K562 (cell line): ENCODE results near the gene CCR6. TPM values are rescaled to one million over a fixed set of nuclear protein-coding genes. Genes with fewer than 3 reads are reported as not detected.
A peak's percentile ranks its signal among the peaks of the same experiment; 100 is the strongest.

Experiments
- CTCF ChIP-seq, 3 experiments: IDR thresholded peaks in 2 of 3; conservative IDR thresholded peaks in 1 of 3; 2 replicates each; pipeline ENCODE4 v1.5.1; 2011 to 2012; ENCODE audit warnings: low read length in 3 of 3, mild to moderate bottlenecking in 3 of 3, control low read depth in 2 of 3, improper control_type of control experiment in 1 of 3, inconsistent platforms in 1 of 3, low read depth in 1 of 3, mixed read lengths in 1 of 3, moderate library complexity in 1 of 3; ENCODE audit not compliant: insufficient read depth in 2 of 3
- DMBX1 ChIP-seq: fragments of 250-450 bp; sonication (Bioruptor Pico); IDR thresholded peaks from 2 replicates; pipeline ENCODE4 v1.8.0; 2022; ENCODE audit warnings: inconsistent platforms, mild to moderate bottlenecking, moderate library complexity, borderline replicate concordance
- FOXK2 ChIP-seq, 2 experiments: fragments of 450-650 bp; IDR thresholded peaks in 1 of 2; conservative IDR thresholded peaks in 1 of 2; 2 replicates each; pipeline ENCODE4 v1.6.1; 2016; ENCODE audit warnings: low read depth in 2 of 2, mild to moderate bottlenecking in 1 of 2
- MCM2 ChIP-seq: fragments of 450-650 bp; IDR thresholded peaks from 2 replicates; pipeline ENCODE4 v1.6.1; 2017; ENCODE audit warnings: low read depth, mild to moderate bottlenecking
- MNT ChIP-seq, 2 experiments: fragments of 450-650 bp; conservative IDR thresholded peaks; 2 replicates each; pipeline ENCODE4 v1.6.1; 2017; ENCODE audit warnings: mild to moderate bottlenecking in 2 of 2, moderate library complexity in 2 of 2
- NCOA4 ChIP-seq: fragments of 450-650 bp; IDR thresholded peaks from 2 replicates; pipeline ENCODE4 v1.6.1; 2018; ENCODE audit warnings: mild to moderate bottlenecking; ENCODE audit not compliant: partially characterized antibody
- NFRKB ChIP-seq: fragments of 450-650 bp; IDR thresholded peaks from 2 replicates; pipeline ENCODE4 v1.6.1; 2016; ENCODE audit warnings: low read depth
- PRPF4 ChIP-seq: fragments of 200-400 bp; formaldehyde crosslinking; IDR thresholded peaks from one replicate; pipeline ENCODE4 v1.6.1; 2017; ENCODE audit warnings: low read length, low read depth, mild to moderate bottlenecking; ENCODE audit not compliant: insufficient read depth, poor library complexity, severe bottlenecking
- RBM22 ChIP-seq: fragments of 200-400 bp; formaldehyde crosslinking; IDR thresholded peaks from 2 replicates; pipeline ENCODE4 v1.6.1; 2018; ENCODE audit warnings: low read length, low read depth; ENCODE audit not compliant: poor library complexity, severe bottlenecking
- RERE ChIP-seq: sonication (generic); formaldehyde crosslinking; IDR thresholded peaks from 2 replicates; pipeline ENCODE4 v1.8.0; 2023; ENCODE audit warnings: missing genetic modification reagents, mild to moderate bottlenecking, borderline replicate concordance
- SRSF7 ChIP-seq: fragments of 200-400 bp; formaldehyde crosslinking; optimal IDR thresholded peaks from 2 replicates; pipeline ENCODE3; 2017; ENCODE audit warnings: mild to moderate bottlenecking, low read depth, low read length
- TCF7L2 ChIP-seq: fragments of 150-350 bp; IDR thresholded peaks from 2 replicates; pipeline ENCODE4 v1.6.1; 2016; ENCODE audit warnings: low read depth, mild to moderate bottlenecking, low read length, moderate library complexity
- THRB ChIP-seq: fragments of 450-650 bp; formaldehyde crosslinking; conservative IDR thresholded peaks from 2 replicates; pipeline ENCODE4 v1.4.0; 2022; ENCODE audit warnings: mild to moderate bottlenecking, missing genetic modification characterization
- ZNF511 ChIP-seq: sonication (generic); formaldehyde crosslinking; IDR thresholded peaks from 2 replicates; pipeline ENCODE4 v1.8.0; 2022; ENCODE audit warnings: mild to moderate bottlenecking, missing genetic modification reagents
- ZNF699 ChIP-seq: fragments of 250-450 bp; sonication (Bioruptor Pico); IDR thresholded peaks from 2 replicates; pipeline ENCODE4 v1.8.0; 2021; ENCODE audit warnings: mild to moderate bottlenecking, moderate library complexity; ENCODE audit not compliant: insufficient replicate concordance
- ZNF707 ChIP-seq: fragments of 250-450 bp; sonication (Bioruptor Pico); conservative IDR thresholded peaks from 2 replicates; pipeline ENCODE4 v1.8.0; 2022; ENCODE audit warnings: inconsistent platforms, mild to moderate bottlenecking, moderate library complexity
- polyA plus RNA-seq, 8 experiments: library from polyadenylated mRNA; depleted of rRNA in 4 of 8; stranded (reverse) in 5 of 8; unstranded in 3 of 8; fragments of >200 nt; fragmentation: Nextera tagmentation in 2 of 8; fragmentation: Illumina TruSeq in 1 of 8; extraction: Ambion mirVana in 2 of 8; extraction: Trizol in 1 of 8; gene quantifications; 2 replicates each; pipeline versions ENCODE4 v1.2.1 to v1.2.3, GENCODE V29; 2011 to 2014; ENCODE audit warnings: inconsistent platforms in 1 of 8, missing spikeins in 1 of 8
- total RNA-seq, 7 experiments: library from RNA; depleted of rRNA in 6 of 7; stranded (reverse); fragments of >200 nt in 6 of 7; fragmentation: Illumina TruSeq in 2 of 7; extraction: Trizol in 2 of 7; gene quantifications; 2 replicates each; pipeline versions ENCODE4 v1.2.1 to v1.2.3, GENCODE V29; 2011 to 2021; ENCODE audit warnings: low replicate concordance in 1 of 7

Gene CCR6
- total and polyA plus RNA-seq, 9 of the 15 experiments (the other 6 are each of a cell fraction or from before 2014, with no cell fraction given): not detected

GRCh38 chr6:167100241-167100674 lies 22.6 kb upstream of the CCR6 start (continued):
- TF ChIP-seq FOXK2 (conservative IDR thresholded peaks at IDR 0.05 in 1 of 2, IDR thresholded peaks at IDR 0.05 in 1 of 2; ENCODE audit: low read depth in 2 of 2) (no peak), RERE (CRISPR knock-in tag) (no peak), THRB (CRISPR knock-in tag) (no peak), NCOA4 (no peak), DMBX1 (CRISPR knock-in tag) (peak; percentile 96), NFRKB (no peak), SRSF7 (no peak), PRPF4 (no peak), MNT (conservative IDR thresholded peaks at IDR 0.05) (no peak), TCF7L2 (no peak), ZNF699 (no peak), ZNF707 (no peak), ZNF511 (CRISPR knock-in tag) (no peak), CTCF (IDR thresholded peaks at IDR 0.05 in 2 of 3, conservative IDR thresholded peaks at IDR 0.05 in 1 of 3; ENCODE audit: insufficient read depth in 2 of 3, low read depth in 1 of 3, low read length in 3 of 3) (no peak), MCM2 (no peak), RBM22 (no peak)
